GM21737 (cell line): ENCODE data around the gene EPHB2.
"Not testable (repeated sequence)": the region's sequence is repeated elsewhere in the genome, so short reads cannot be mapped to it uniquely, and the experiment has no call there.

Source experiments
- ATAC-seq: cut with Tn5 transposase; IDR thresholded peaks from one replicate; pipeline ENCODE4 v1.9.1; 2021; ENCODE audit warnings: mild to moderate bottlenecking, moderate library complexity; ENCODE audit not compliant: unreplicated experiment

EPHB2 gene

GRCh38 chr1:22831729-22832413, 121.2 kb downstream of the EPHB2 start:
- no peak for ATAC-seq

GRCh38 chr1:22832414-22832786, 121.8 kb downstream of the EPHB2 start:
- ATAC-seq: no peak

- ATAC-seq: no peak
Observed at GRCh38 chr1:22833699-22834098, 123.1 kb downstream of the EPHB2 start.

- ATAC-seq: not testable (repeated sequence)
Observed at GRCh38 chr1:22834420-22834819, 123.8 kb downstream of the EPHB2 start.

DNA sequence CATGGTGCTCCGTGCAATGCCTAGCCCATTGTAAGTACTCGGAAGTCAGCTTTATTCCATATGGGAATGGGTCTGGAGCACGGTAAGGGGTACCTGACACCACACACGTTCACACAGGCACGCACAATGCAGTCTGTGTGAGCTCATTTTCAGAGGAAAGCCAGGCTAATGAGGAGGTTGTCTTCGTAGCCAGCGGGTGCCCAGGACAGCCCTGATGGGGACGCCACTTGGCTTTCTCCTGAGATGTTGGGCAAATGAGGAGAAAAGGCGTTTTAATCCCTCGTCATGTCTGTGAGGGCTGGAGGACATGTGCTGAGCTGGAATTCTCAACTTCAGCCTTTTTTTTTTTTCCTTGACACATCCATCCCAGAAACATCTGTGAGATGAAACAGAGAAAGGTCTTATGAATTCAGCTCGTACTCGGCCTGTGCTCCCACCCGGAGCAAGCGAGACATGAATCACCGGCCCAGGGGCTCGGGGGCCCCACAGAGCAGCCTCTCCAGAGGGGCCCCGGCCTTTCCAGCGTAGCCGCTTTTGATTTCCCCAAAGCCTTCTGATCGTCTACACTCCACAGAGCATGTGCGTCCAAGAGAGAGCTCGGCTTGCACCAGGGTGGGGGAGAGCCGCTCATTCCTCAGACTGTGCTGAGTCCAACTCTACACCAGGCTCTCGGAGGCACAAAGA, 125.1 kb downstream of the EPHB2 start:
- ATAC-seq: no peak

GRCh38 chr1:22836850-22837249, 126.2 kb downstream of the EPHB2 start:
- no peak for ATAC-seq

DNA sequence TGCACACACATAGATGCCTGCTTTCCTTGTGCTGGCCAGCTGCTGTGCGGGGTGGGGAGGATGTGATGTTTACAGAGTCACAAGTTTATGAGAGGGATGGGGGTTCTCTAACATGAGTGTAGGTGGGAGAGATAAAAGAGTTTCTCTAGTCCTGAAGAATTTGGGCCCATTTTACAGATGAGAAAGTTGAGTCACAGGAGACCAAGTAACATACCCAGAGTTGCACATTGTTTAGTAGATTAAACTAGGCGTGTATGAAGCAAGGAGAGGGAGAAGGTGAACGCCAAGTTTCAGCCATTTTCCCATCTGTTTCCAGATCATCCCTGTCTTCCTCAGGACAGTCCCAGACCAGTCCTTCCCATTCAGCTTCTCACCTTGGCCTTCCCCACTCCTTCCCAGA, 126.7 kb downstream of the EPHB2 start:
- no peak for ATAC-seq

- no peak for ATAC-seq
Observed at GRCh38 chr1:22838965-22839364, 128.3 kb downstream of the EPHB2 start.

- ATAC-seq: no peak
Observed at GRCh38 chr1:22839806-22840205, 129.2 kb downstream of the EPHB2 start.

DNA sequence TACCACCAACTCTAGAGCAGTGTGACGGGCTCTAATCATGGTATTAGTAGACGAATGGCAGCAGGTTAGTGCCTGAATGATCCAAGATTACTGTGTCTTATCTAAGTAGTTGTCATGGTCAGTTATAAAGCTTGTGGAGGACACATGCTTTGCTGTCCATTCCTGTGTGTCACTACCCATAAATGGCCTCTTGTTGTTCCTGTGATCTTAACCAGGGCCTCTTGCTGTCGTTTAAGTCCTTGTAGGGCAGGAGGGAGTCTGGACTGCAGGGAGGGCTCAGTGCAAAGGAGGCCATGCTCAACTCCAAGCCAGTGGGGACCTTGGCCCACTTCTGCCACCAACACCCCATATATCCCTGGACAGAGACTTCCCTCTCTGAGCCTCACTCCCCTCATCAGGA, 130.5 kb downstream of the EPHB2 start:
- no peak for ATAC-seq

DNA sequence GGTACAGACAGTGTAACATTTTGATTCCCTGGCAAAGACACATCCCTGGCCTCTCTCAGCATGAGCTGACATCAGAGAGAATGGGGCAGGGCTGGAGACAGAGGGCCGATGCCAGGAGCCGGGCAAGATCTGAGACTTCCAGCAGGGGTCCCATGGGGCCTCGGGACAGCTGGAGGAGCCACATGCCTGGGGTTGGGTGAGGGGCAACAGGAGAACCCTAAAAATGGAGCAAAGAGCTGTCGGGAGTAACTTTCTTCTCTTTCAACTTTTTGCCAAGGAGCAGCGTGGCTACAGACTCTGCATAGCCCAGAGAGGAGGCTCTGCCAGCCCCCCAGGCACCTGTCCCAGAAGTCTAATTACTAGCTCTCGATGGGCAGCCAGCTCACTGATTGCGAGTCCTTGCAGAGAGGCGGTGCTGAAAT, 131.2 kb downstream of the EPHB2 start:
- no peak for ATAC-seq

- ATAC-seq: not testable (repeated sequence)
Observed at GRCh38 chr1:22843441-22844183, 133.0 kb downstream of the EPHB2 start.

GRCh38 chr1:22844621-22845020, 134.0 kb downstream of the EPHB2 start:
- ATAC-seq: no peak

DNA sequence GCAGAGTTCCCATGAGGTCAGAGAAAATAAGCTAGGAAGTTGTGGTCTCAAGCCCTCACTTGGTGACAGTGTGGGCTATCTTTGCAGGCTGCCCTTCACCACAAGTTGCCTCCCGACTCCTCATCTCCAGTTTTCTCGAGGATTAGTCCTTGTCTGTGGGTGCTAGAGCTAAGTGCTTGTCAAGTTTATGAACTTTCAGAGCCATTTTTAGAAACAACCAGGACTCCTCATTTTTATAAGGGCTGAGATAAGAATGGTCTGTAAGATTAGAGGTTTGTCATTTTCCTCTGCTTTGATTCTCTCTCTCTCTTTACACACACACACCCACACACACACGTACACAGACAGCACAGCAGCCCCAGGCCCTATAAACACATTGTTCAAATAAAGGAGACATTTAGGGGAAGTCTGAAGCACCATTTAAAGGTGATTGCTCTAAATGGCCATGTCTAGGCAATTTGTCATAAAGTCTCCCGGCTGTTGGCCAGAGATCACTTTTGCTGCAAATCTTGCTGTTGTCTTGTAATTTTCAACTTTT, 134.8 kb downstream of the EPHB2 start:
- ATAC-seq: no peak

DNA sequence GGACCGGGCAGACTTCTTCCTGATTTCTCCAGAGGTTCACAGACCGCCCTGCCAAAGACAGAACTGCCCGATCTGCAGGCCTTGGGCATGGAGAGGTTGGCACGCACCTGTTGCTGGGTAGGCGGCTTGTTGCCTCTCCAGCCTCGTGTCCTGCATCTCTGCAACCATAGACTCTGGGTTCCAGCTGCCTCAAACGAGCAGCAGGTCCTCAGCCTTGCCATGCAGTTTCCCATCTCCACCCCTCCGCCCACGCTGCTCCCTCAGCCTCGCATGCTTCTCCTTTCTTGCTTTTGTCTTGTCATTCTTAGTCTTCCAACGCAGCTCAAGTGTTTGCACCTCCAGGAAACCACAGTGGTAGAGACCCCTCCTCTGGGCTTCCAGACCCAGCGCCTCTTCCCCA, 135.8 kb downstream of the EPHB2 start:
- no peak for ATAC-seq

GRCh38 chr1:22847249-22847648, 136.6 kb downstream of the EPHB2 start:
- no peak for ATAC-seq

GRCh38 chr1:22847709-22848108, 137.1 kb downstream of the EPHB2 start:
- ATAC-seq: no peak

DNA sequence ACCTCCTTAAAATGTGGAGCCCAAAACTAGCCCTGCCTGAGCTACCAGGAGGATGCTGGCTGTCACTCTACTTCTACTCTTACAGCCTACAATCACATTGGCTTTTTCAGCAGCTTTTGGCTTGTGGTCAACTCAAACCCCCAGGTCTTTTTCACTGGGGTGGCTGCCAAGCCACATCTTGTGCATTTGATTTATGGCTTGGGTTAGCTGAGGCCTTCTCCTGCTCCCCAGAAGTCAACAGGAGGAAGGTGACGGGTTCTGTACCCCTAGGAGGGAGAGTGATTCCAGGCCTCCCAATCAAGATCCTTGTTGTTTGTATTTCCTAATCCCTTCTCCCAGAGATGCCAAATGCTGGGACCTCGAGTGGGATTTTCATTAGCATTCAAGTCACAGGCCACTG, 137.8 kb downstream of the EPHB2 start:
- ATAC-seq: no peak

DNA sequence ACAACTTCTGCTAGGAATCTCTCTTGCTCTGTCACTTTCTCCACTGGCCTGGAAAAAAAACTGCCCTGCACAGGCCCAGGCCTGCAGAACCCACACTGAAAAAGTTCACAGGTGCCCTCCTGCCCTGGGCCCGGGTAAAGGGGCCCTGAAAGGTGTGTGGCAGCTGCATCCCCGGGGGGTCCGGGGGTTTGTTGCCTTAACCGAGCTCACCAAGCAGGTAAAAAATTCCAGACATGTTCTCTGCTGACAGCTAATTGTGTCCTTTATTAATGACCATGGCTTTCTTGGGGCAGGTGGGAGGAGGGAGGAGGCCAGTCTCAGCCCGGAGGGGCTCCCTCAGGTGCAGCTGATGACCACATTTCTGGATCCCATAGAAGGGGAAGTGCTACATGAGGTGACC, 139.1 kb downstream of the EPHB2 start:
- no peak for ATAC-seq

GRCh38 chr1:22850281-22850680, 139.6 kb downstream of the EPHB2 start:
- ATAC-seq: no peak

DNA sequence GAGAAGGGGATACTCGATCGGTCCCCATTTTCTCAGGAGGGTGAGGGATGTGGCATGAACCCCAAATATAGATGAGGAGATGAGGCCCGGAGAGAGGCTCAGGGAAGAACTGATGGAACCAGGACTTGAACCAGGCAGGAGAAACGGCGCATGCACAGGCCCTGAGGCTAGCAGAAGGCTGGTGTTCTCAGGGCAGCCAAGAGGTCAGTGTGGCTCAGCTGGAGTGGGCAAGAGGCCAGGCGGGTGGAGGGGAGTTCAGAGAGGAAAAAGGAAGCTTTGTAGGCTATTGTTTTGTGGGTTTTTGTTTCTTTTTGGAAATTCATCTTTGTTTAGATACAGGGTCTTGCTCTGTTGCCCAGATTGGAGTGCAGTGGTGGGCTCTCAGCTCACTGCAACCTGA, 140.0 kb downstream of the EPHB2 start:
- ATAC-seq: no peak

GRCh38 chr1:22851517-22851916, 140.9 kb downstream of the EPHB2 start:
- ATAC-seq: no peak
